K562 (cell line): Measurements from ENCODE around the gene TEX261. TPM values are rescaled to one million over a fixed set of nuclear protein-coding genes. Genes with fewer than 3 reads are reported as not detected.

Experiments used
- CBX5 ChIP-seq: IDR thresholded peaks from 2 replicates; pipeline ENCODE4 v1.6.1; 2014; ENCODE audit warnings: low read depth, borderline replicate concordance
- ESRRA ChIP-seq: fragments of 450-650 bp; IDR thresholded peaks from 2 replicates; pipeline ENCODE4 v1.6.1; 2014; ENCODE audit warnings: low read depth, mild to moderate bottlenecking, moderate library complexity, borderline replicate concordance
- FOXP1 ChIP-seq: sonication (generic); formaldehyde crosslinking; IDR thresholded peaks from 2 replicates; pipeline ENCODE4 v1.8.0; 2022; ENCODE audit warnings: mild to moderate bottlenecking, missing genetic modification reagents
- ZBTB40 ChIP-seq, 2 experiments: fragments of 450-650 bp in 1 of 2; sonication (generic) in 1 of 2; formaldehyde crosslinking in 1 of 2; IDR thresholded peaks; 2 replicates each; pipeline versions ENCODE4 v1.7.1 to v1.9.0; 2016 to 2022; ENCODE audit warnings: inconsistent platforms in 1 of 2, mild to moderate bottlenecking in 1 of 2, missing genetic modification reagents in 1 of 2
- ZNF165 ChIP-seq: fragments of 250-450 bp; sonication (Bioruptor Pico); IDR thresholded peaks from 2 replicates; pipeline ENCODE4 v1.4.0; 2020; ENCODE audit warnings: borderline replicate concordance
- polyA plus RNA-seq, 8 experiments: library from polyadenylated mRNA; depleted of rRNA in 4 of 8; stranded (reverse) in 5 of 8; unstranded in 3 of 8; fragments of >200 nt; fragmentation: Nextera tagmentation in 2 of 8; fragmentation: Illumina TruSeq in 1 of 8; extraction: Ambion mirVana in 2 of 8; extraction: Trizol in 1 of 8; gene quantifications; 2 replicates each; pipeline versions ENCODE4 v1.2.1 to v1.2.3, GENCODE V29; 2011 to 2014; ENCODE audit warnings: inconsistent platforms in 1 of 8, missing spikeins in 1 of 8
- total RNA-seq, 7 experiments: library from RNA; depleted of rRNA in 6 of 7; stranded (reverse); fragments of >200 nt in 6 of 7; fragmentation: Illumina TruSeq in 2 of 7; extraction: Trizol in 2 of 7; gene quantifications; 2 replicates each; pipeline versions ENCODE4 v1.2.1 to v1.2.3, GENCODE V29; 2011 to 2021; ENCODE audit warnings: low replicate concordance in 1 of 7
- TF ChIP-seq, protein P1 (sequence below): fragments of 250-450 bp; sonication (Bioruptor Pico); IDR thresholded peaks from 2 replicates; pipeline ENCODE4 v1.5.0; 2020; ENCODE audit warnings: mild to moderate bottlenecking, borderline replicate concordance

Gene TEX261
- total and polyA plus RNA-seq, 9 of the 15 experiments (the other 6 are each of a cell fraction or from before 2014, with no cell fraction given), result 11.9 to 110 (median 51.9) TPM

DNA sequence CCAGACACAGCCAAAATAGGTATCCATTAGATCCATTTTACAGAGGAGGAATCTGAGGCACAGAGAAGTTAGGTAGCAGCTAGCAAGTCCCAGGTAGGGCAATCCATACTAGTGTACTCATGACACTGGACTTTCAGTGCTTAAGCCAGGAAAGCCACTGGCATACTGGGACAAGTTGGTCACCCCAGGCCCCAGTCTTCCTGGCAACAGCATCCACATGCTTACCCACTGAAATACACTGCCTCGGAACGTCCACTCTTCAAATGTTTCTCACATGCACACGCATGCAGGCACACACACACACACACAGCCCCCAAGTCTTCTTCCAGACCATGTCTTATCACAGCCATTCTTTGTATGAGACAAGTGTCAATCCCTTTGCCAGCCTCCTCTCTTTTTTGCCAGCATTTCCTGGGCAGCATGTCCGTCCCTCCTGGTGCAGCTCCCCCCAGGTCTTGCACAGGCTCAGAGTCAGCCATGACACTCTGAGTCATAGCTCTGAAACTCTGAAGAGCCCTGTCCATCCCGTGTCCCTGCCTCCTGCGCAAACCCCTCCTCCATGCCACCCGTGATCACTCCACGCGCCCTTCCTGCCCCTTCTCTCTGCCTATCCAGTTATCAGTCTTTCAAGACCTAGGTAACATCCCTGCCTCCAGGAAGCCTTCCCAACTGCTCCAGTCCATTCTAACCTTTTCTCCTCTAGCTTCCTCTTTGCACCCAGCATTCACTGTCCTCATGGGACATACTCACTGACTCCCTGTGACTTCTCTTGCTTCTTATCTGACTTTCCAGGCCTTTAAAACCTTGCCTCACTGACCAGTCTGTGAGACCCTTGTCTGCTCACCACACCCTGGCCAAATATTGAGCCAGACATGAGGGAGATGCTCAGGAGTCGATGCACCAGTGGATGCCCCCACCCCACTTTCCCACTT is 10.9 kb upstream of the TEX261 start (continued):
- TF ChIP-seq, protein P1, sequence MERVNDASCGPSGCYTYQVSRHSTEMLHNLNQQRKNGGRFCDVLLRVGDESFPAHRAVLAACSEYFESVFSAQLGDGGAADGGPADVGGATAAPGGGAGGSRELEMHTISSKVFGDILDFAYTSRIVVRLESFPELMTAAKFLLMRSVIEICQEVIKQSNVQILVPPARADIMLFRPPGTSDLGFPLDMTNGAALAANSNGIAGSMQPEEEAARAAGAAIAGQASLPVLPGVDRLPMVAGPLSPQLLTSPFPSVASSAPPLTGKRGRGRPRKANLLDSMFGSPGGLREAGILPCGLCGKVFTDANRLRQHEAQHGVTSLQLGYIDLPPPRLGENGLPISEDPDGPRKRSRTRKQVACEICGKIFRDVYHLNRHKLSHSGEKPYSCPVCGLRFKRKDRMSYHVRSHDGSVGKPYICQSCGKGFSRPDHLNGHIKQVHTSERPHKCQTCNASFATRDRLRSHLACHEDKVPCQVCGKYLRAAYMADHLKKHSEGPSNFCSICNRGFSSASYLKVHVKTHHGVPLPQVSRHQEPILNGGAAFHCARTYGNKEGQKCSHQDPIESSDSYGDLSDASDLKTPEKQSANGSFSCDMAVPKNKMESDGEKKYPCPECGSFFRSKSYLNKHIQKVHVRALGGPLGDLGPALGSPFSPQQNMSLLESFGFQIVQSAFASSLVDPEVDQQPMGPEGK (CRISPR knock-in tag), result no peak
- TF ChIP-seq CBX5 (no peak), FOXP1 (CRISPR knock-in tag) (no peak), ZBTB40 (IDR thresholded peaks at IDR 0.05) (0 out of 2 replicates have a peak, but pooled peaks have one; percentile 26), ZBTB40 (CRISPR knock-in tag; IDR thresholded peaks at IDR 0.05) (no peak), ZNF165 (CRISPR knock-in tag) (no peak), ESRRA (0 out of 2 replicates have a peak, but pooled peaks have one; percentile 22)
